ENCODE data around the gene OR5T1.

Gene OR5T1

GRCh38 chr11:56273854-56274253, at the start of gene OR5T1:
TSS of gene OR5T1 (plus strand) at chr11:56274154. CDS start at chr11:56275639, 1,485 bp downstream.
- Mint-ChIP-seq H3K27ac (no peak within 1 kb of the TSS), H3K9me3 (peaks cover 38% of the 10 kb centered on the region), H3K4me3 (no peak within 1 kb of the TSS), H3K4me1 (ENCODE audit: low read depth) (no peaks in the 10 kb centered on the region), H3K27me3 (ENCODE audit: low read depth) (no peaks in the 10 kb centered on the region), H3K36me3 (ENCODE audit: low read depth) (no peaks in the 10 kb centered on the region)
- DNase-seq (ENCODE audit: low spot score) = no peak

GRCh38 chr11:56234155-56234554, 39.8 kb upstream of the OR5T1 start, which contains the start of gene OR5T2:
TSS of gene OR5T2 (minus strand) at chr11:56234255. CDS start at chr11:56233062, 1,193 bp downstream.
- no peaks in the 10 kb centered on the region for H3K27me3 Mint-ChIP-seq (ENCODE audit: low read depth)
- no peak within 1 kb of the TSS for H3K4me3 Mint-ChIP-seq
- no peaks in the 10 kb centered on the region for H3K4me1 Mint-ChIP-seq (ENCODE audit: low read depth)
- no peak within 1 kb of the TSS for H3K27ac Mint-ChIP-seq
- H3K9me3 Mint-ChIP-seq = peaks cover 25% of the 10 kb centered on the region
- no peak for DNase-seq (ENCODE audit: low spot score)
- H3K36me3 Mint-ChIP-seq (ENCODE audit: low read depth) = no peaks in the 10 kb centered on the region

- peaks cover 34% of the 10 kb centered on the region for H3K9me3 Mint-ChIP-seq
- no peaks in the 10 kb centered on the region for H3K27me3 Mint-ChIP-seq (ENCODE audit: low read depth)
- no peak within 1 kb of the TSS for H3K27ac Mint-ChIP-seq
- H3K36me3 Mint-ChIP-seq (ENCODE audit: low read depth) = no peaks in the 10 kb centered on the region
- no peak within 1 kb of the TSS for H3K4me3 Mint-ChIP-seq
- no peaks in the 10 kb centered on the region for H3K4me1 Mint-ChIP-seq (ENCODE audit: low read depth)
- no peak for DNase-seq (ENCODE audit: low spot score)
Observed at GRCh38 chr11:56251954-56252353, 22.0 kb upstream of the OR5T1 start, which contains the start of gene OR5T3. TSS of gene OR5T3 (plus strand) at chr11:56252254. CDS start at chr11:56252254, 0 bp downstream.

- no peaks in the 10 kb centered on the region for H3K36me3 Mint-ChIP-seq (ENCODE audit: low read depth)
- no peak overlapping the region for H3K4me3 Mint-ChIP-seq
- H3K4me1 Mint-ChIP-seq (ENCODE audit: low read depth) = no peaks in the 10 kb centered on the region
- H3K9me3 Mint-ChIP-seq = peaks cover 33% of the 10 kb centered on the region
- no peak overlapping the region for H3K27ac Mint-ChIP-seq
- no peak for DNase-seq (ENCODE audit: low spot score)
- no peaks in the 10 kb centered on the region for H3K27me3 Mint-ChIP-seq (ENCODE audit: low read depth)
Observed at GRCh38 chr11:56271092-56271491, 2.9 kb upstream of the OR5T1 start.

- H3K9me3 Mint-ChIP-seq = peaks cover 35% of the 10 kb centered on the region
- H3K27me3 Mint-ChIP-seq (ENCODE audit: low read depth) = no peaks in the 10 kb centered on the region
- H3K4me1 Mint-ChIP-seq (ENCODE audit: low read depth) = no peaks in the 10 kb centered on the region
Observed at GRCh38 chr11:56292154-56292553, 18.2 kb downstream of the OR5T1 start, which contains the start of gene OR8H1. TSS of gene OR8H1 (minus strand) at chr11:56292254. CDS start at chr11:56291062, 1,192 bp downstream.

GRCh38 chr11:56296898-56297297, 22.9 kb downstream of the OR5T1 start:
- peaks cover 45% of the 10 kb centered on the region for H3K9me3 Mint-ChIP-seq
- H3K27me3 Mint-ChIP-seq (ENCODE audit: low read depth) = no peaks in the 10 kb centered on the region
- DNase-seq (ENCODE audit: low spot score) = no peak
- H3K27ac Mint-ChIP-seq = no peak overlapping the region
- H3K4me1 Mint-ChIP-seq (ENCODE audit: low read depth) = no peaks in the 10 kb centered on the region
- no peaks in the 10 kb centered on the region for H3K36me3 Mint-ChIP-seq (ENCODE audit: low read depth)
- no peak overlapping the region for H3K4me3 Mint-ChIP-seq

More at GRCh38 chr11:56292154-56292553, 18.2 kb downstream of the OR5T1 start, which contains the start of gene OR8H1:
- DNase-seq (ENCODE audit: low spot score) = no peak
- no peak within 1 kb of the TSS for H3K4me3 Mint-ChIP-seq
- no peaks in the 10 kb centered on the region for H3K36me3 Mint-ChIP-seq (ENCODE audit: low read depth)
- no peak within 1 kb of the TSS for H3K27ac Mint-ChIP-seq

- peaks cover 68% of the 10 kb centered on the region for H3K9me3 Mint-ChIP-seq
- no peaks in the 10 kb centered on the region for H3K4me1 Mint-ChIP-seq (ENCODE audit: low read depth)
Observed at GRCh38 chr11:56307836-56308235, 33.9 kb downstream of the OR5T1 start.

GRCh38 chr11:56314844-56315243, 40.9 kb downstream of the OR5T1 start, which contains the start of gene OR8K3:
TSS of gene OR8K3 (plus strand) at chr11:56315144. CDS start at chr11:56318307, 3,163 bp downstream.
- Mint-ChIP-seq H3K4me1 (ENCODE audit: low read depth) (no peaks in the 10 kb centered on the region), H3K36me3 (ENCODE audit: low read depth) (no peaks in the 10 kb centered on the region), H3K27ac (no peak within 1 kb of the TSS), H3K4me3 (no peak within 1 kb of the TSS), H3K9me3 (peaks cover 48% of the 10 kb centered on the region), H3K27me3 (ENCODE audit: low read depth) (no peaks in the 10 kb centered on the region)
- no peak for DNase-seq (ENCODE audit: low spot score)

More at GRCh38 chr11:56307836-56308235, 33.9 kb downstream of the OR5T1 start:
- no peak for DNase-seq (ENCODE audit: low spot score)
- H3K36me3 Mint-ChIP-seq (ENCODE audit: low read depth) = no peaks in the 10 kb centered on the region
- no peak overlapping the region for H3K4me3 Mint-ChIP-seq
- H3K27ac Mint-ChIP-seq = no peak overlapping the region
- no peaks in the 10 kb centered on the region for H3K27me3 Mint-ChIP-seq (ENCODE audit: low read depth)

All from T-helper 2 cell treated with Interferon-gamma antibody and Interleukin-4, amounts not matched to agents 5 μg/mL and 100 μg/mL, for 36 hours (primary cell).